ENCODE data around the gene ATP6V1B1.

Gene ATP6V1B1

DNA sequence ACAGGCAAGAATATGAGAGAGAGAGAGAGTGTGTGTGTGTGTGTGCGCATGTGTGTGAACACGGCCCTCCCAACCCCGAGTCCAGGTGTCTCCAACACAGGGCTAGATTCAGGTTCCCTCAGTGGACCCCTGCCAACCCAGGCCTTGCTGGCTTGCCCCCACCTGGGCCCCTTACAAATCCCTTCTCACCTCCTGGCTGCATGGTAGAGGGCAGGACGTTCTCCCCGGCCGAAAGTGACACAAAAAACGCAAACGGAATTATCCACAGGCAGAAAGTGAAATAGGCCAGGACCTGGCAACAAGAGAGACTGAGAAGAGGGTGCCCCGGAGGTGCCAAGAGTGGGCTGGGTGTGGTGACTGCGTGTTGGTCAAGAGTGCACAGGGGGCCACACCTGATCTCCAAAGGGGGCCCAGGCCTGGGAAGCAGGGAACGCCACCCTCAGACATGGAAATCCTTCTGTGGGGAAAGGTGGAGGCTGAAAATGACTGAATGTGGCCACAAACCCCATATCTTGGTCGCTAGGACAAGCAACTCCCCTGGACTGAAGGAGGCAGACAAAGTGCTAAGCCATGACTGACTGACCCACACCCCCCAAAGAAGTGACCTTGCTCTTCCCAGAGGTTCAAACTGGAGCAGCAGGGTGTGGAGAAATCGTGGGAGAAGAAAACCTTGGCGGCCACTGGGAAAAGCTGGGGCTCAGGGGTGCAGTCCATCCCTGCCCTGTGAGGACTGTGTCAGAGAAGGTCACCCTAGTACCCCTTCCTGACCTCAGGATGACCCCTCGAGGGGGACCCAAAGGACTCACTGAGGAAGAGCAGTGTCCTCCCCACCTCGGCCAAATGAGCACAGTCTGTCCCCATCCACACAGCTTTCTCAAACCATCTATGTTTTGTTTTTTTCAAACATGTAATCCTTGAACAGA is 53.3 kb downstream of the ATP6V1B1 start:
- Histone ChIP-seq H3K36me3 (ENCODE audit: insufficient read depth, low read length) (peaks cover 67% of the 10 kb centered on the region), H3K79me2 (ENCODE audit: insufficient read depth, low read length) (peaks cover 4% of the 10 kb centered on the region), H4K20me1 (ENCODE audit: insufficient read depth, low read length) (no peaks in the 10 kb centered on the region), H3K4me2 (ENCODE audit: low read length) (no peak overlapping the region), H3K27ac (ENCODE audit: low read depth, low read length, poor library complexity, severe bottlenecking) (no peak overlapping the region), H3K9me2 (ENCODE audit: low read depth, low read length) (no peaks in the 10 kb centered on the region), H3K4me1 (ENCODE audit: insufficient read depth, low read length, severe bottlenecking) (peaks cover 20% of the 10 kb centered on the region), H3K27me3 (ENCODE audit: insufficient read depth, low read length) (no peaks in the 10 kb centered on the region), H2AFZ (ENCODE audit: low read length) (no peak overlapping the region), H3K9ac (ENCODE audit: low read length) (no peak overlapping the region), H3K9me3 (ENCODE audit: low read length) (no peaks in the 10 kb centered on the region), H3F3A (ENCODE audit: insufficient read depth, low read length) (no peaks in the 10 kb centered on the region), H3K4me3 (ENCODE audit: low read depth, low read length, poor library complexity, severe bottlenecking) (no peak overlapping the region)
- TF ChIP-seq EZH2 (IDR thresholded peaks at IDR 0.05; ENCODE audit: borderline replicate concordance, low read length) = no peak
- TF ChIP-seq, protein P1, sequence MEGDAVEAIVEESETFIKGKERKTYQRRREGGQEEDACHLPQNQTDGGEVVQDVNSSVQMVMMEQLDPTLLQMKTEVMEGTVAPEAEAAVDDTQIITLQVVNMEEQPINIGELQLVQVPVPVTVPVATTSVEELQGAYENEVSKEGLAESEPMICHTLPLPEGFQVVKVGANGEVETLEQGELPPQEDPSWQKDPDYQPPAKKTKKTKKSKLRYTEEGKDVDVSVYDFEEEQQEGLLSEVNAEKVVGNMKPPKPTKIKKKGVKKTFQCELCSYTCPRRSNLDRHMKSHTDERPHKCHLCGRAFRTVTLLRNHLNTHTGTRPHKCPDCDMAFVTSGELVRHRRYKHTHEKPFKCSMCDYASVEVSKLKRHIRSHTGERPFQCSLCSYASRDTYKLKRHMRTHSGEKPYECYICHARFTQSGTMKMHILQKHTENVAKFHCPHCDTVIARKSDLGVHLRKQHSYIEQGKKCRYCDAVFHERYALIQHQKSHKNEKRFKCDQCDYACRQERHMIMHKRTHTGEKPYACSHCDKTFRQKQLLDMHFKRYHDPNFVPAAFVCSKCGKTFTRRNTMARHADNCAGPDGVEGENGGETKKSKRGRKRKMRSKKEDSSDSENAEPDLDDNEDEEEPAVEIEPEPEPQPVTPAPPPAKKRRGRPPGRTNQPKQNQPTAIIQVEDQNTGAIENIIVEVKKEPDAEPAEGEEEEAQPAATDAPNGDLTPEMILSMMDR (IDR thresholded peaks at IDR 0.05; ENCODE audit: low read length) = no peak

DNA sequence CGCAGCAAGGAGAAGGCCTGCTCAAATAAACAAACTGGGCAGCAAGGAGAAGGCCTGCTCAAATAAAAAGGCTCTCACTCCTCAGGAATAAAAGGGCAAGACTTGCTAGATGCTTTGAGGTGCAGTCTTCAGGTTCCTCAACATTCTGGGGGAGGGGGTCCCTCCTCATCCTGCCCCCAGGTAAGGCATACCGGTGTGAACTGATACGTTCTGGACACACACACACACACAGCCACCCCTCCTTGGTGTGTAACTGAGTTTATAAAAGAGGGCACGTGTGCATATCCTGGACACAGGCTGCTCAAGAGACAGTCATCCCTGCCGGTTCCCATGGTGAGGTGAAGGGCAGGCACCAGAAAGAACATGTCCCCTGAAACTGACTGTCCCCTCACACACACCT is 54.5 kb downstream of the ATP6V1B1 start:
- no peaks in the 10 kb centered on the region for H3K9me2 ChIP-seq (ENCODE audit: low read depth, low read length)

DNA sequence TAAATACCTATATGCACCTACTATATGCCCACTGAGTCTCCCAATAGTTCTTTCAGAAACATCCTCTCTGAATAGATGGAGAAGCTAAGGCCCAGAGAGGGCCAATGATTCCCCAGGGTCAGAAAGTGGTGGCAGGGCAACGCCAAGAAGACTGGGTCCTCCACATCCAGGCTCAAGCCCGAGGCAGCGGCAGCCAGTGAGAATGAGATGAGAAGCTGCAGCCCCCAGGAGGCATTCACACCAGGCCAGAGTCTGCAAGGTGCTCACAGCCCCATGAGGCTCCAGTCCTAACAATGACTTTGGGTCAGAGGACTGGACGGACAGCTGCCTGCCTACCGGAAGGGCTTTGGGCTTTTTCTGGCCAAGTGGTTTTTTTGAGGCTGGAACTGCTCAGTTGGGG is 55.4 kb downstream of the ATP6V1B1 start:
- no peak for TF ChIP-seq EZH2 (IDR thresholded peaks at IDR 0.05; ENCODE audit: borderline replicate concordance, low read length)
- TF ChIP-seq, protein P1 (IDR thresholded peaks at IDR 0.05; ENCODE audit: low read length) = no peak
- Histone ChIP-seq H3K4me2 (ENCODE audit: low read length) (no peak overlapping the region), H3K79me2 (ENCODE audit: insufficient read depth, low read length) (peaks cover 9% of the 10 kb centered on the region), H3K27ac (ENCODE audit: low read depth, low read length, poor library complexity, severe bottlenecking) (no peak overlapping the region), H3F3A (ENCODE audit: insufficient read depth, low read length) (no peaks in the 10 kb centered on the region), H4K20me1 (ENCODE audit: insufficient read depth, low read length) (no peaks in the 10 kb centered on the region), H3K9ac (ENCODE audit: low read length) (no peak overlapping the region), H3K9me2 (ENCODE audit: low read depth, low read length) (no peaks in the 10 kb centered on the region), H3K4me3 (ENCODE audit: low read depth, low read length, poor library complexity, severe bottlenecking) (no peak overlapping the region), H3K36me3 (ENCODE audit: insufficient read depth, low read length) (peaks cover 59% of the 10 kb centered on the region), H3K27me3 (ENCODE audit: insufficient read depth, low read length) (no peaks in the 10 kb centered on the region), H2AFZ (ENCODE audit: low read length) (no peak overlapping the region), H3K9me3 (ENCODE audit: low read length) (no peaks in the 10 kb centered on the region), H3K4me1 (ENCODE audit: insufficient read depth, low read length, severe bottlenecking) (peaks cover 25% of the 10 kb centered on the region)

More for the DNA sequence above, 54.5 kb downstream of the ATP6V1B1 start:
- Histone ChIP-seq H3K4me3 (ENCODE audit: low read depth, low read length, poor library complexity, severe bottlenecking) (no peak overlapping the region), H2AFZ (ENCODE audit: low read length) (no peak overlapping the region), H3K36me3 (ENCODE audit: insufficient read depth, low read length) (peaks cover 67% of the 10 kb centered on the region), H3K9ac (ENCODE audit: low read length) (no peak overlapping the region), H4K20me1 (ENCODE audit: insufficient read depth, low read length) (no peaks in the 10 kb centered on the region), H3K4me2 (ENCODE audit: low read length) (no peak overlapping the region), H3F3A (ENCODE audit: insufficient read depth, low read length) (no peaks in the 10 kb centered on the region), H3K4me1 (ENCODE audit: insufficient read depth, low read length, severe bottlenecking) (peaks cover 18% of the 10 kb centered on the region), H3K9me3 (ENCODE audit: low read length) (no peaks in the 10 kb centered on the region), H3K79me2 (ENCODE audit: insufficient read depth, low read length) (peaks cover 9% of the 10 kb centered on the region), H3K27me3 (ENCODE audit: insufficient read depth, low read length) (no peaks in the 10 kb centered on the region), H3K27ac (ENCODE audit: low read depth, low read length, poor library complexity, severe bottlenecking) (no peak overlapping the region)
- no peak for TF ChIP-seq EZH2 (IDR thresholded peaks at IDR 0.05; ENCODE audit: borderline replicate concordance, low read length)
- TF ChIP-seq, protein P1 (IDR thresholded peaks at IDR 0.05; ENCODE audit: low read length) = no peak

All from OCI-LY1 (cell line).